GM21381 (cell line): ENCODE results near the gene CRKL.
A peak's percentile ranks its signal among the peaks of the same experiment; 100 is the strongest.

Experiments
- ATAC-seq: cut with Tn5 transposase; IDR thresholded peaks from one replicate; pipeline ENCODE4 v1.9.1; 2021; ENCODE audit warnings: mild to moderate bottlenecking, moderate library complexity; ENCODE audit not compliant: unreplicated experiment

The CRKL gene

DNA sequence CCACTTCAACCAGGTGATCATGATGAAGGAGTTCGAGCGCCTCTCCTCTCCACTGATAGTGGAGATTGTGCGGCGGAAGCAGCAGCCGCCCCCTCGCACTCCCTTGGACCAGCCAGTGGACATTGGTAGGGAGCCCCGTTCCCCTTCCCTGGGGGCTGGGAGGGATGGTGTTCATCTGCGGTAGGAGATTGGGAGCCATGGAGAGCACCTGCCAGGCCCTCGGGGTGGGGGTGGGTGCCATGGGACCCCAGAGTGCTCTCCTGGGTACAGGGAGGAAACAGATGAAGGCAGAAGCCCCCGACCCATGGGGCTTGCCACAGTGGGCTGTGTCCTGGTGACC, 77.7 kb downstream of the CRKL start:
- no peak for ATAC-seq

DNA sequence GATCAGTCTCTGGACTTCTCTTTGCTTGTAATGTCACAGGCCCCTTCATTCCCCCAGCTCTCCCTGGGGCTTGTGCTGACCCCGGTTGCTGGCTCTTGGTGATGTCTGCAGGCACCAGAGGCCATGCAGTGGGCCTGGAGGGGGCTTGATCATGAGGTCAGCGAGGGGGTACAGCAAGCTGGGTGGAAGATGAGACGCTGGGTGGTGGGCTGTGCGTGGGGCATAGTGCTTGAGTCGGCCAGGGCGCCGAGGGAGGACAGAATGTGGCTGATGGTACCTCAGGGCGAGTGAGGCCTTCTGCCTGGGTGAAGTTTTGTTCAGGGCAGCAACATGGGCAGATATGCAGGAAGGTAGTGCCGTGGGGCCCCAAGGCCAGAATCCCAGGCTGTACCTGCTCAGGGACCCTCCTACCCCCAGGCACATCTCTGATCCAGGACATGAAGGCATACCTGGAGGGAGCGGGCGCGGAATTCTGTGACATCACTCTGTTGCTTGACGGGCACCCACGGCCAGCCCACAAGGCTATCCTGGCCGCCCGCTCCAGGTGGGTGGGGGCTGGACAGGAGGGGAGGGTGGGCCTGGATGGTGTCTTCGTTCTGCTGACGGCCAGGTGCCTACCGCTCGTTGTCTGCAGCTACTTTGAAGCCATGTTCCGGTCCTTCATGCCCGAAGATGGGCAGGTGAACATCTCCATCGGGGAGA, 78.3 kb downstream of the CRKL start:
- no peak for ATAC-seq

GRCh38 chr22:20996031-20996410, 78.8 kb downstream of the CRKL start:
- no peak for ATAC-seq

GRCh38 chr22:20996598-20997535, 79.7 kb downstream of the CRKL start:
- ATAC-seq = no peak

DNA sequence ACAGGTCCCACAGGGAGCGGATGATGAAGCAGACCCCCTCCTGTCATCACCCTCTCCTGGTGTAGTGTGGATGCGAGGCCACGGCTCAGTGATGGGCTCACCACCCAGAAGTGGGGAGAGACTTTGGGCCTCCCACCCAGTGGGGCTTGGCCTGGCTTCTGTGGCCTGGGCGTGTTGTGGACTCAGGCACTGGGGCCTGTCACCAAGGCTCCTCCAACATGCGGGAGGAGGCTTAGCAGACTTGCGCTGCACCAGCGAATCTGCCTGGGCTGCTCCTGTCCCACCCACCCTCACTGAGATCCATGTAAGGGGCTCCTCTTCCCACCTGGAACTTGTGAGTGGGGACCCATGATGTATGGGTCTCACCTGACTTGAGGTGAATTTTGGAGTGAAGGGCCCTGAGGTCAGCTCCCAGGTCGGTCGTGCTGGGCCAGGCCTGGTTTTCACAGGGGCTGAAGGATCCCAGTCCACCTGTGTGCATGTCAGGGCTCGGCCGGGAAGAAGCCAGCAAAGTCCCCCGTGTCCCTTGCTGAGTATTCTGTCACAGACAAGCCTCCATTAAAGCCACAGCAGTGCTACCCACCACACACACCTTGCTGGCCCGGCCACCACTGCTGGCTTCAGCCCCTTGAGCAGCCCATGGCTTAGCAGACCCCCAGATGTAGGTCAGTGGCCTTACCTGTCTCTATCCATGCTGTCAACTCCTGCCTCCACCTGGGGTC, 80.5 kb downstream of the CRKL start:
- no peak for ATAC-seq

GRCh38 chr22:20998411-20999336, 81.5 kb downstream of the CRKL start:
- no peak for ATAC-seq

DNA sequence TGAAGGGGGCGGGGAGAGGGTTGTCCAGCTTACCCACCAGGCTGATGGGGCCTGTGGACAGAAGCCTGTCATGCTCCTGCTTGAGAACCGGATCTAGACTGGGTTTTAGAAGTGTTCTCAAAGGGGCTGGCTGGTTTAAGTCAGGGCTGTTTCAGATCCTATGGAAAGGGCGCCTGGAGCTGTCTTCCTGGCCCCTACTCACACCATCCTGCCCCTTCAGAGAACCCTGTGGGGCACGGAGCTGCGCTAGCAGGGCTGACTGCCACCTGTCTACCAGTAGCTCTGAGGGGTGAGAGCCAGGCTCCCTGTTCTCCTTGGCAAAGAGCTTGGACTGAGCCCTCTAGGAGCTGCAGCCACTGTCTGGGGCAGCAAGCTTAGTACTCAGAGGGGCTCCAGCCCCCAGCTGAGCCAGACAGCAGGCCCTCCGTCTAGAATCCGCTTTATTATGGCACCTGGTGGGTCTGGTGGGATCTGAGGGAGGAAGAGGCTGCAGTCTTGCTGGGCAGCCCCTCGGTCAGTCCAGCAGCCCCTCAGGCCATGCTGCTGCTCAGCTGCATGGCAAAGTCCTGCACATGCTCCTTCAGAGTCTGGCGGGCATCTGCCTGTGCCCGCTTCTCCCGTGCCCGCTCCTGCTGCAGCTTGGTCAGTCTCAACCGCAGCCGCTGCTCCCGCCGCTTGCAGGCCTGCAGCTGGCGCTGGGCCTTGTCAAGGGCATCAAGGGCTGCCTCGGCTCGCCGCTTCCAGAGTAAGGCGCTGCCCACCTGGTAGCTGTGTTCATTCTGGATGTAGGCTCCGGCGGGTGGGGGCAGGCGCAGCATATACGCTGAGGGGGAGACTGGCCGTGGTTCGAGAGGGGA, 82.4 kb downstream of the CRKL start:
- ATAC-seq = no peak

GRCh38 chr22:21000207-21000986, 83.2 kb downstream of the CRKL start:
- no peak for ATAC-seq

DNA sequence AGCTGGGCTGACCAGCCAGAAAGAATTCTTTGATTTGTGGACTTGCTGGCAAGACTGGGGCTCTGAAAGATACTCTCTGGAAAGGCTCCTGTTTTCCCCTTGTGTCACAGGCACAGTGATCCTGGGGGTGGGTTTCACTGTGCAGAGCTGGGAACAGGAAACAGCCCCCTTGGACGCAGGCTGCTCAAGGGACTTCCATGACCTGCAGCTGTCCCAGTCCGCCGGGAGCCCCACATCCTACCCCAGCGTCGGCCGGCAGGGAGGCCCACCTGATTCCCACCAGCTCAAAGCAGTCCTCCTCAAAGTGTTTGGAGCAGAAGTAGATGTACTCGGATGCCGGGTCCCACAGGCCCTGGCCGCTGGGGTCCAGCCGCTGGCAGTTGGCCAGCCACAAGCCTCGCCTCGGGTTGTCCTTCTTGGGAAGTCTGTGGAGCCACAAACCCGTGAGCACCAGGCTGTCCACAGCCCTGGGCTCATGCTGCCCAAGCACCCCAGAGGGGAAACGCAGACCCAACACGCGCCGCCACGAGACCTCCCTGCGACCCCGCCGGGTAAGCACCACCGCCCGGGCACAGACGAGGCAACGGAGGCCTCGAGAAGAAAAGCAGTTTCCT, 83.9 kb downstream of the CRKL start:
- peak; percentile 7 for ATAC-seq

DNA sequence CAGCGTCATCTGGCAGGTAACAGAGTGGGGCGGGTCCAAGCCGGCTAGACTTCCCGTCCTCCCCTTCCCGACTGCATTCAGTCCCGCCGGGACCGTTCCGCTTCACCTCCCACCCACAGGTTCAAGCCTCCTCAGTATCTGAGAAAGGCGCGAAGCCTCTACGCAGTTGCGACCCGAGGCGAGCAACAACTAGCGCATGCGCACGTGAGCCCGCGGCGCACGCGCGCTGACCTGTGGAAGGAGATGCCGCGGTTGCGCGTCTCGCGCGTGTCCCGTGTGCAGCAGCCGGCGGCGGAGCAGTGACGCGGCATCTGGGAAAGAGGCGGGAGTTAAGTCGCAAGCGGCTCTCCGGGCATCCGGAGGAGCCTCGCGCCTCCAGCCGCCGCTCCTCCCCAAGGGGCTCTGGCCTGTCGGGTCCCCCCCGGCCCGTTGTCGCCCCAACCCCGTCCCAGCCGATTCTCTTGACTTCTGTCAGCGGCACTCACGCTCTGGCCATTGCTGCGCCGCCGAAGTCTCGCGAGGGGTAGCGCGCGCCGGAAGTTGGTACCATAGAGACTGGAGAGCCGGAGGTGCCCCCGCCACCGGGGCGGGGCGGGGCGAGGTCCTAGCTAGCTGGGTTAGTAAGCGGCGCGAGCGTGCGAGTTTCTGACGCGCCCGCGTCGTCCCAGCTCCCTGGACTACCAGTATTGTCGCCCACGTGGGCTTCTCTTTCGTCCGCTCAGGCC, 84.6 kb downstream of the CRKL start, which contains the start of gene THAP7:
Gene THAP7, minus strand, starts transcription at position 518 of the 725 bp plus-strand sequence. Its CDS starts 207 bp downstream, at position 311.
- ATAC-seq = peak; percentile 82
